K562 (cell line): ENCODE results near the gene ERN1. TPM values are rescaled to one million over a fixed set of nuclear protein-coding genes. Genes with fewer than 3 reads are reported as not detected.

Experiments
- BMI1 ChIP-seq: fragments of 150-350 bp; IDR thresholded peaks from 2 replicates; pipeline ENCODE4 v1.6.1; 2014; ENCODE audit warnings: low read length
- CEBPG ChIP-seq, 3 experiments: fragments of 200-800 bp in 1 of 3; sonication (Bioruptor generic) in 1 of 3; sonication (generic) in 1 of 3; formaldehyde crosslinking in 1 of 3; IDR thresholded peaks in 2 of 3; conservative IDR thresholded peaks in 1 of 3; 2 replicates each; pipeline versions ENCODE4 v1.6.1 to v1.8.0; 2016 to 2022; ENCODE audit warnings: missing compliant biosample characterization in 2 of 3, missing genetic modification characterization in 2 of 3, mild to moderate bottlenecking in 1 of 3, missing genetic modification reagents in 1 of 3
- CREB5 ChIP-seq: fragments of 250-450 bp; sonication (Bioruptor Pico); IDR thresholded peaks from 2 replicates; pipeline ENCODE4 v1.5.0; 2020; ENCODE audit warnings: mild to moderate bottlenecking
- E4F1 ChIP-seq: fragments of 250-450 bp; sonication (Bioruptor Pico); IDR thresholded peaks from 2 replicates; pipeline ENCODE4 v1.5.0; 2021; ENCODE audit warnings: mild to moderate bottlenecking, borderline replicate concordance
- GTF2F1 ChIP-seq: IDR thresholded peaks from 2 replicates; pipeline ENCODE4 v1.6.1; 2011; ENCODE audit warnings: low read depth, low read length, improper control_type of control experiment
- ILF3 ChIP-seq: fragments of 450-650 bp; IDR thresholded peaks from 2 replicates; pipeline ENCODE4 v1.6.1; 2018; ENCODE audit warnings: antibody characterized with exemption, mild to moderate bottlenecking, moderate library complexity, borderline replicate concordance
- MAFG ChIP-seq: fragments of 450-650 bp; conservative IDR thresholded peaks from 2 replicates; pipeline ENCODE4 v1.6.1; 2016; ENCODE audit warnings: missing genetic modification characterization, missing compliant biosample characterization
- MECOM ChIP-seq: fragments of 250-450 bp; sonication (Bioruptor Pico); IDR thresholded peaks from 2 replicates; pipeline ENCODE4 v1.8.0; 2022; ENCODE audit warnings: inconsistent platforms
- POLR2G ChIP-seq: fragments of 200-400 bp; formaldehyde crosslinking; IDR thresholded peaks from 2 replicates; pipeline ENCODE4 v1.6.1; 2017; ENCODE audit warnings: low read depth, mild to moderate bottlenecking, antibody characterized with exemption, low read length, moderate library complexity
- POLR3A ChIP-seq: IDR thresholded peaks from 2 replicates; pipeline ENCODE4 v1.6.1; 2011; ENCODE audit warnings: borderline replicate concordance, mild to moderate bottlenecking, moderate library complexity; ENCODE audit not compliant: insufficient read length, insufficient read depth; ENCODE audit errors: extremely low read depth
- RBM25 ChIP-seq: fragments of 200-400 bp; formaldehyde crosslinking; IDR thresholded peaks from 2 replicates; pipeline ENCODE4 v1.6.1; 2018; ENCODE audit warnings: low read length, low read depth, moderate library complexity; ENCODE audit not compliant: severe bottlenecking
- SMAD4 ChIP-seq: fragments of 250-450 bp; sonication (Bioruptor Pico); conservative IDR thresholded peaks from 2 replicates; pipeline ENCODE4 v1.8.0; 2021; ENCODE audit warnings: inconsistent platforms, mild to moderate bottlenecking, moderate library complexity
- ZKSCAN1 ChIP-seq: fragments of 150-350 bp; IDR thresholded peaks from 2 replicates; pipeline ENCODE4 v1.6.1; 2016; ENCODE audit warnings: low read depth, low read length
- ZKSCAN8 ChIP-seq: fragments of 200-800 bp; sonication (Bioruptor generic); IDR thresholded peaks from 2 replicates; pipeline ENCODE4 v1.6.1; 2016; ENCODE audit warnings: missing genetic modification characterization, missing compliant biosample characterization
- ZNF23 ChIP-seq: fragments of 250-450 bp; sonication (Bioruptor Pico); IDR thresholded peaks from 2 replicates; pipeline ENCODE4 v1.4.0; 2020; ENCODE audit warnings: mild to moderate bottlenecking
- ZNF24 ChIP-seq: fragments of 450-650 bp; IDR thresholded peaks from 2 replicates; pipeline ENCODE4 v1.6.1; 2016
- ZNF395 ChIP-seq: fragments of 200-800 bp; sonication (Bioruptor generic); IDR thresholded peaks from 2 replicates; pipeline ENCODE4 v1.6.1; 2017; ENCODE audit warnings: missing genetic modification characterization, missing compliant biosample characterization
- polyA plus RNA-seq, 8 experiments: library from polyadenylated mRNA; depleted of rRNA in 4 of 8; stranded (reverse) in 5 of 8; unstranded in 3 of 8; fragments of >200 nt; fragmentation: Nextera tagmentation in 2 of 8; fragmentation: Illumina TruSeq in 1 of 8; extraction: Ambion mirVana in 2 of 8; extraction: Trizol in 1 of 8; gene quantifications; 2 replicates each; pipeline versions ENCODE4 v1.2.1 to v1.2.3, GENCODE V29; 2011 to 2014; ENCODE audit warnings: inconsistent platforms in 1 of 8, missing spikeins in 1 of 8
- total RNA-seq, 7 experiments: library from RNA; depleted of rRNA in 6 of 7; stranded (reverse); fragments of >200 nt in 6 of 7; fragmentation: Illumina TruSeq in 2 of 7; extraction: Trizol in 2 of 7; gene quantifications; 2 replicates each; pipeline versions ENCODE4 v1.2.1 to v1.2.3, GENCODE V29; 2011 to 2021; ENCODE audit warnings: low replicate concordance in 1 of 7
- TF ChIP-seq, protein P1 (sequence below): sonication (generic); formaldehyde crosslinking; IDR thresholded peaks from 2 replicates; pipeline ENCODE4 v1.8.1; 2022; ENCODE audit warnings: missing genetic modification reagents
- TF ChIP-seq, protein P2 (sequence below): IDR thresholded peaks from 3 replicates; pipeline ENCODE4 v1.6.1; 2011; ENCODE audit warnings: borderline replicate concordance, mild to moderate bottlenecking; ENCODE audit not compliant: insufficient read length, insufficient read depth

The ERN1 gene
- total and polyA plus RNA-seq, 9 of the 15 experiments (the other 6 are each of a cell fraction or from before 2014, with no cell fraction given), result 2.1 to 22.5 (median 7.3) TPM

- TF ChIP-seq ILF3 (peak; percentile 40; the same call in 1 of the 2 replicates), POLR2G (peak; percentile 99), E4F1 (CRISPR knock-in tag) (no peak), CREB5 (no peak), MAFG (tag) (no peak), ZNF24 (peak; percentile 56; the same call in 1 of the 2 replicates), MECOM (CRISPR knock-in tag) (no peak), ZKSCAN1 (0 out of 2 replicates have a peak, but pooled peaks have one; percentile 20), POLR3A (no peak), GTF2F1 (peak; percentile 67; the same call in 1 of the 2 replicates), SMAD4 (CRISPR knock-in tag) (peak; percentile 82; the same call in 1 of the 2 replicates), ZNF23 (CRISPR knock-in tag) (no peak), CEBPG (CRISPR knock-in tag; IDR thresholded peaks at IDR 0.05) (no peak), CEBPG (tag; conservative IDR thresholded peaks at IDR 0.05 in 1 of 2, IDR thresholded peaks at IDR 0.05 in 1 of 2) (no peak), BMI1 (no peak), RBM25 (no peak), ZKSCAN8 (CRISPR knock-in tag) (no peak), ZNF395 (CRISPR knock-in tag) (0 out of 2 replicates have a peak, but pooled peaks have one; percentile 3)
- TF ChIP-seq, protein P1, sequence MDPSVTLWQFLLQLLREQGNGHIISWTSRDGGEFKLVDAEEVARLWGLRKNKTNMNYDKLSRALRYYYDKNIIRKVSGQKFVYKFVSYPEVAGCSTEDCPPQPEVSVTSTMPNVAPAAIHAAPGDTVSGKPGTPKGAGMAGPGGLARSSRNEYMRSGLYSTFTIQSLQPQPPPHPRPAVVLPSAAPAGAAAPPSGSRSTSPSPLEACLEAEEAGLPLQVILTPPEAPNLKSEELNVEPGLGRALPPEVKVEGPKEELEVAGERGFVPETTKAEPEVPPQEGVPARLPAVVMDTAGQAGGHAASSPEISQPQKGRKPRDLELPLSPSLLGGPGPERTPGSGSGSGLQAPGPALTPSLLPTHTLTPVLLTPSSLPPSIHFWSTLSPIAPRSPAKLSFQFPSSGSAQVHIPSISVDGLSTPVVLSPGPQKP (CRISPR knock-in tag), result no peak
- TF ChIP-seq, protein P2, sequence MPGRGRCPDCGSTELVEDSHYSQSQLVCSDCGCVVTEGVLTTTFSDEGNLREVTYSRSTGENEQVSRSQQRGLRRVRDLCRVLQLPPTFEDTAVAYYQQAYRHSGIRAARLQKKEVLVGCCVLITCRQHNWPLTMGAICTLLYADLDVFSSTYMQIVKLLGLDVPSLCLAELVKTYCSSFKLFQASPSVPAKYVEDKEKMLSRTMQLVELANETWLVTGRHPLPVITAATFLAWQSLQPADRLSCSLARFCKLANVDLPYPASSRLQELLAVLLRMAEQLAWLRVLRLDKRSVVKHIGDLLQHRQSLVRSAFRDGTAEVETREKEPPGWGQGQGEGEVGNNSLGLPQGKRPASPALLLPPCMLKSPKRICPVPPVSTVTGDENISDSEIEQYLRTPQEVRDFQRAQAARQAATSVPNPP, result no peak
Measured at GRCh38 chr17:64129765-64130558, at the start of gene ERN1 (continued).
